Liver (tissue), 9 donors: ENCODE measurements around the gene SLC6A18. TPM values are rescaled to one million over a fixed set of nuclear protein-coding genes. Genes with fewer than 3 reads are reported as not detected.

Source experiments
- DNase-seq: peaks from one replicate; pipeline ENCODE4 v3.0.0-alpha.2; 2017; ENCODE audit warnings: low spot score
- H3K27ac ChIP-seq, 2 donors: one replicate each; pipeline ENCODE4 v1.7.0; 2013; ENCODE audit warnings: inconsistent platforms in 2 of 2, low read length in 2 of 2, control low read depth in 1 of 2, low read depth in 1 of 2, mild to moderate bottlenecking in 1 of 2
- H3K27me3 ChIP-seq, 4 donors: one replicate each; pipeline versions ENCODE4 v1.6.1 to v1.7.0; 2013; ENCODE audit warnings: low read length in 3 of 4, inconsistent platforms in 1 of 4, mild to moderate bottlenecking in 1 of 4, moderate library complexity in 1 of 4; ENCODE audit not compliant: control insufficient read depth in 4 of 4, insufficient read depth in 4 of 4
- H3K36me3 ChIP-seq, 4 donors: one replicate each; pipeline versions ENCODE4 v1.6.1 to v1.7.0; 2013; ENCODE audit warnings: low read length in 3 of 4, mild to moderate bottlenecking in 3 of 4, low read depth in 1 of 4, moderate library complexity in 1 of 4; ENCODE audit not compliant: control insufficient read depth in 4 of 4, insufficient read depth in 3 of 4
- H3K4me1 ChIP-seq, 4 donors: one replicate each; pipeline versions ENCODE4 v1.6.1 to v1.7.0; 2013; ENCODE audit warnings: low read length in 3 of 4, mild to moderate bottlenecking in 3 of 4, moderate library complexity in 1 of 4; ENCODE audit not compliant: control insufficient read depth in 4 of 4, insufficient read depth in 4 of 4
- H3K4me3 ChIP-seq, 3 donors: one replicate each; pipeline versions ENCODE4 v1.6.1 to v1.7.0; 2013; ENCODE audit warnings: low read length in 3 of 3, control low read depth in 1 of 3, low read depth in 1 of 3, mild to moderate bottlenecking in 1 of 3
- H3K9ac ChIP-seq, 2 donors: one replicate each; pipeline ENCODE4 v1.7.0; 2013; ENCODE audit warnings: low read length in 2 of 2, mild to moderate bottlenecking in 2 of 2, moderate library complexity in 2 of 2, control low read depth in 1 of 2, low read depth in 1 of 2
- H3K9me3 ChIP-seq, 4 donors: one replicate each; pipeline versions ENCODE4 v1.6.1 to v1.7.0; 2013; ENCODE audit warnings: low read length in 3 of 4; ENCODE audit not compliant: control insufficient read depth in 4 of 4
- EGR1 ChIP-seq, 2 donors: IDR thresholded peaks; 2 replicates each; pipeline ENCODE4 v1.6.1; 2016 to 2018; ENCODE audit warnings: antibody characterized with exemption in 2 of 2, low read depth in 2 of 2
- FOXA1 ChIP-seq: IDR thresholded peaks from 2 replicates; pipeline ENCODE4 v1.6.1; 2016; ENCODE audit warnings: antibody characterized with exemption
- FOXA2 ChIP-seq: IDR thresholded peaks from 2 replicates; pipeline ENCODE4 v1.6.1; 2016; ENCODE audit warnings: antibody characterized with exemption
- GABPA ChIP-seq, 2 donors: IDR thresholded peaks in 1 of 2; conservative IDR thresholded peaks in 1 of 2; 2 replicates each; pipeline ENCODE4 v1.6.1; 2016; ENCODE audit warnings: antibody characterized with exemption in 2 of 2, mild to moderate bottlenecking in 1 of 2, moderate library complexity in 1 of 2
- HNF4A ChIP-seq, 2 donors: conservative IDR thresholded peaks; 2 replicates each; pipeline ENCODE4 v1.6.1; 2016; ENCODE audit warnings: antibody characterized with exemption in 2 of 2, mild to moderate bottlenecking in 2 of 2
- HNF4G ChIP-seq: IDR thresholded peaks from 2 replicates; pipeline ENCODE4 v1.6.1; 2016; ENCODE audit warnings: antibody characterized with exemption
- JUND ChIP-seq, 2 donors: IDR thresholded peaks; 2 replicates each; pipeline ENCODE4 v1.6.1; 2016; ENCODE audit warnings: antibody characterized with exemption in 2 of 2
- NR2F2 ChIP-seq: IDR thresholded peaks from 2 replicates; pipeline ENCODE4 v1.6.1; 2016; ENCODE audit warnings: antibody characterized with exemption
- RAD21 ChIP-seq, 2 donors: IDR thresholded peaks; 2 replicates each; pipeline ENCODE4 v1.6.1; 2016; ENCODE audit warnings: antibody characterized with exemption in 2 of 2, mild to moderate bottlenecking in 2 of 2
- RXRA ChIP-seq, 2 donors: IDR thresholded peaks; 2 replicates each; pipeline ENCODE4 v1.6.1; 2017 to 2018; ENCODE audit warnings: antibody characterized with exemption in 2 of 2, mild to moderate bottlenecking in 1 of 2
- TAF1 ChIP-seq: conservative IDR thresholded peaks from 2 replicates; pipeline ENCODE4 v1.6.1; 2016; ENCODE audit warnings: antibody characterized with exemption, mild to moderate bottlenecking
- YY1 ChIP-seq: IDR thresholded peaks from 2 replicates; pipeline ENCODE4 v1.6.1; 2016; ENCODE audit warnings: antibody characterized with exemption, mild to moderate bottlenecking
- WGBS: extraction: QIAGEN DNeasy Blood & Tissue Kit; methylation state at CpG from one replicate; pipeline ENCODE4 v1.1.7; 2013; 5-methylcytosine and 5-hydroxymethylcytosine counted together
- polyA plus RNA-seq, 2 donors: library from polyadenylated mRNA; stranded (reverse) in 1 of 2; unstranded in 1 of 2; fragments of 200-250 nt in 1 of 2; fragments of >200 nt in 1 of 2; fragmentation: Nextera tagmentation in 1 of 2; extraction: Ambion mirVana in 1 of 2; gene quantifications; one replicate each; pipeline versions ENCODE4 v1.2.1 to v1.2.3, GENCODE V29; 2013 to 2015
- total RNA-seq, 2 donors: library from RNA; depleted of rRNA; stranded (reverse); fragments of >200 nt; gene quantifications; one replicate each; pipeline ENCODE4 v1.2.3, GENCODE V29; 2014
- TF ChIP-seq, protein P1 (sequence below): IDR thresholded peaks from 2 replicates; pipeline ENCODE4 v1.6.1; 2016; ENCODE audit warnings: antibody characterized with exemption, mild to moderate bottlenecking
- TF ChIP-seq, protein P2 (sequence below): IDR thresholded peaks from 2 replicates; pipeline ENCODE4 v1.6.1; 2016; ENCODE audit warnings: antibody characterized with exemption
- TF ChIP-seq, protein P3 (sequence below): IDR thresholded peaks from 2 replicates; pipeline ENCODE4 v1.6.1; 2016; ENCODE audit warnings: antibody characterized with exemption
- donor health status: healthy.
- donor health status: healthy.
- donor health status: healthy.
- donor health status: healthy.
- donor health status: healthy.

The SLC6A18 gene
- total and polyA plus RNA-seq, 4 donors, result not detected

DNA sequence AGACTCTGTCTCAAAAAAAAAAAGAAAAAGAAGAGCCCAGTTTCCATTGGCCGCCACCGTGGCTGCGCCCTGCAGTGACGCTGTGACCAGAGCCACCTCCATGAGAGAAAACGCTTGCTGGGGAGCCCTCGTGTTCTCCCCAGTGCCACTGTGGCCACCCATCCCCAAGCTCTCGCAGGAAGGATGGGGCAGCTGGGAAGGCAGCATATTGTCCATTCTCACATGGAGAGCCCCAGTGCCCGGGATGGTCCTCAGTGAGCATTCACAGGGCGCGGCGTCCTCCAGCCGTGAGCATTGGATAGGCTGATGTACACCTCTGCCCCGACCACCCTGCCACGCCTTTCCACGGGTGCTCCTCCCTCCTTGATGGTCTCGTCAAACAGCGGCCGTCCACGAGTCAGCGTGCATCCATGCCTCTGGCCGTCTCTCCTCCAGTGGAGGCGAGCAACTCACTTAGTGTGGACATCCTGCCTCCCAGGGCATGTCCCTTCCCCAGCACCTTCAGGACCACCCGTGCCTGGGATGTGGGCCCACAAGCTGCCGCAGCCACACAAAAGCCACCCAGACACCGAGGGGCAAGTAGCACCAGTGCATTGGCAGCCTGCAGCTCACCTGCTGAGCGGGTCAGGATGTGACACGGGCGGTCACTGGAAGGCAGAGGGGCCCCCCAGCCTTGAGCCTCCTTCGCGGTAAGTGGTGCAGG, 47.2 kb upstream of the SLC6A18 start:
- H3K4me3 ChIP-seq, result no peak overlapping the region
- no peaks in the 10 kb centered on the region for H3K9me3 ChIP-seq
- H3K27ac ChIP-seq, result no peak overlapping the region
- no peaks in the 10 kb centered on the region for H3K27me3 ChIP-seq
- H3K4me1 ChIP-seq, result peaks cover 12 to 21% (median 16%) of the 10 kb centered on the region in 4 donors
- TF ChIP-seq, protein P1, sequence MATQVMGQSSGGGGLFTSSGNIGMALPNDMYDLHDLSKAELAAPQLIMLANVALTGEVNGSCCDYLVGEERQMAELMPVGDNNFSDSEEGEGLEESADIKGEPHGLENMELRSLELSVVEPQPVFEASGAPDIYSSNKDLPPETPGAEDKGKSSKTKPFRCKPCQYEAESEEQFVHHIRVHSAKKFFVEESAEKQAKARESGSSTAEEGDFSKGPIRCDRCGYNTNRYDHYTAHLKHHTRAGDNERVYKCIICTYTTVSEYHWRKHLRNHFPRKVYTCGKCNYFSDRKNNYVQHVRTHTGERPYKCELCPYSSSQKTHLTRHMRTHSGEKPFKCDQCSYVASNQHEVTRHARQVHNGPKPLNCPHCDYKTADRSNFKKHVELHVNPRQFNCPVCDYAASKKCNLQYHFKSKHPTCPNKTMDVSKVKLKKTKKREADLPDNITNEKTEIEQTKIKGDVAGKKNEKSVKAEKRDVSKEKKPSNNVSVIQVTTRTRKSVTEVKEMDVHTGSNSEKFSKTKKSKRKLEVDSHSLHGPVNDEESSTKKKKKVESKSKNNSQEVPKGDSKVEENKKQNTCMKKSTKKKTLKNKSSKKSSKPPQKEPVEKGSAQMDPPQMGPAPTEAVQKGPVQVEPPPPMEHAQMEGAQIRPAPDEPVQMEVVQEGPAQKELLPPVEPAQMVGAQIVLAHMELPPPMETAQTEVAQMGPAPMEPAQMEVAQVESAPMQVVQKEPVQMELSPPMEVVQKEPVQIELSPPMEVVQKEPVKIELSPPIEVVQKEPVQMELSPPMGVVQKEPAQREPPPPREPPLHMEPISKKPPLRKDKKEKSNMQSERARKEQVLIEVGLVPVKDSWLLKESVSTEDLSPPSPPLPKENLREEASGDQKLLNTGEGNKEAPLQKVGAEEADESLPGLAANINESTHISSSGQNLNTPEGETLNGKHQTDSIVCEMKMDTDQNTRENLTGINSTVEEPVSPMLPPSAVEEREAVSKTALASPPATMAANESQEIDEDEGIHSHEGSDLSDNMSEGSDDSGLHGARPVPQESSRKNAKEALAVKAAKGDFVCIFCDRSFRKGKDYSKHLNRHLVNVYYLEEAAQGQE, result no peak
- no peak for TF ChIP-seq HNF4G
- TF ChIP-seq JUND (IDR thresholded peaks at IDR 0.05), result no peak
- TF ChIP-seq, protein P2, sequence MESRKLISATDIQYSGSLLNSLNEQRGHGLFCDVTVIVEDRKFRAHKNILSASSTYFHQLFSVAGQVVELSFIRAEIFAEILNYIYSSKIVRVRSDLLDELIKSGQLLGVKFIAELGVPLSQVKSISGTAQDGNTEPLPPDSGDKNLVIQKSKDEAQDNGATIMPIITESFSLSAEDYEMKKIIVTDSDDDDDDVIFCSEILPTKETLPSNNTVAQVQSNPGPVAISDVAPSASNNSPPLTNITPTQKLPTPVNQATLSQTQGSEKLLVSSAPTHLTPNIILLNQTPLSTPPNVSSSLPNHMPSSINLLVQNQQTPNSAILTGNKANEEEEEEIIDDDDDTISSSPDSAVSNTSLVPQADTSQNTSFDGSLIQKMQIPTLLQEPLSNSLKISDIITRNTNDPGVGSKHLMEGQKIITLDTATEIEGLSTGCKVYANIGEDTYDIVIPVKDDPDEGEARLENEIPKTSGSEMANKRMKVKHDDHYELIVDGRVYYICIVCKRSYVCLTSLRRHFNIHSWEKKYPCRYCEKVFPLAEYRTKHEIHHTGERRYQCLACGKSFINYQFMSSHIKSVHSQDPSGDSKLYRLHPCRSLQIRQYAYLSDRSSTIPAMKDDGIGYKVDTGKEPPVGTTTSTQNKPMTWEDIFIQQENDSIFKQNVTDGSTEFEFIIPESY, result no peak
- no peak for TF ChIP-seq NR2F2
- TF ChIP-seq YY1, result no peak
- TF ChIP-seq GABPA (IDR thresholded peaks at IDR 0.05 in 1 of 2, conservative IDR thresholded peaks at IDR 0.05 in 1 of 2), result no peak
- TF ChIP-seq RAD21 (IDR thresholded peaks at IDR 0.05), result no peak
- no peak for TF ChIP-seq FOXA1
- TF ChIP-seq EGR1 (IDR thresholded peaks at IDR 0.05; ENCODE audit: low read depth in 2 of 2), result no peak
- no peak for TF ChIP-seq FOXA2
- TF ChIP-seq RXRA (IDR thresholded peaks at IDR 0.05), result no peak
- TF ChIP-seq HNF4A (conservative IDR thresholded peaks at IDR 0.05), result no peak
- no peaks in the 10 kb centered on the region for H3K36me3 ChIP-seq
- DNase-seq, result no peak
- WGBS, result 85% methylated on average over 30 of the region's 30 CpGs
- H3K9ac ChIP-seq, result no peak overlapping the region

DNA sequence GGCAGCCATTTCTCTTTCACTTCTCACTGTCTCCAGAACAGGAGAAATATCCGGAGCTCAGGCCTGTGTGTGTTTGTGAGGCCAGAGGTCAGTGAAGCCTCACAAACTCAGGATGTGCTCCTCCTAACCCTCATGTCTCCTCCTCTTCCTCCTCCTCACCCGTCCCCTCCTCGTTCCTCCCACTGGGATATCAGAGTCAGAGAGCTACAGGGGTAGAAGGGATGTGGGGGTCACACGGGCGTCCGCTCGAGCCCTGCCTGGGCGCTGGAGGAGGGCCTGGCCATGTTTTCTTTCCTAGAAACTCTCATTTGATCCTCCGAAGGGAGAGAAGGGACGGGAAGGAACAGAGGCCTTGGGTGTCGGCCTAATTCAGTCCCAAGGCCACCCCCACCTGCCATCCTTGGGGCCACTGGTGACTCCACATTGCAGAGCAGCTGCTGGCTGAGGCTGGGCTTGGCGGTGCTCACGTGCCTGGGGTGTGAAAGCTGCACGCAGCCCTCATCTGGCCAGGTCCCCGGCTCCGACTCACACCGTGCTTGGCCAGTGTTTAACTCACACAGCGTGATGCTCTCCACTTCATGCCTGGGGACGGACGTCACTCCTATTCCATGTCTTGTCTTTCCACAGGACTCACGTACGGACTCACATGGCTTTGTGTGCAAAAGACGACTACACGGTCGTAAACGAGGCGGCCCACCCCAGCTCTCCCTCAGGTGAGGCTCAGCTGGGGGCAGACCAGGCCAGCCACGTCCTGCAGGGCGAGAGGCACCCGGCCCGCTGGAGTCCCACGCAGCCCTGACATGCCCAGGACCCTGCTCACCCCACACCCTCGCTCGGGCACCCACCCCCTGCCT, 46.4 kb upstream of the SLC6A18 start:
- no peak for DNase-seq
- Histone ChIP-seq H3K36me3 (no peaks in the 10 kb centered on the region), H3K9me3 (no peaks in the 10 kb centered on the region), H3K9ac (no peak overlapping the region), H3K4me1 (peaks cover 19 to 29% (median 23%) of the 10 kb centered on the region in 4 donors), H3K27me3 (no peaks in the 10 kb centered on the region), H3K4me3 (no peak overlapping the region), H3K27ac (no peak overlapping the region)
- 78% methylated on average over 34 of the region's 34 CpGs for WGBS
- TF ChIP-seq GABPA (IDR thresholded peaks at IDR 0.05 in 1 of 2, conservative IDR thresholded peaks at IDR 0.05 in 1 of 2) (no peak), TAF1 (no peak), RXRA (IDR thresholded peaks at IDR 0.05) (peak in 1 of 2 donors; percentile 24), RAD21 (IDR thresholded peaks at IDR 0.05) (no peak), HNF4A (conservative IDR thresholded peaks at IDR 0.05) (no peak), JUND (IDR thresholded peaks at IDR 0.05) (no peak), FOXA1 (no peak), HNF4G (no peak), YY1 (peak; percentile 42), NR2F2 (peak; percentile 96)
- TF ChIP-seq, protein P3, sequence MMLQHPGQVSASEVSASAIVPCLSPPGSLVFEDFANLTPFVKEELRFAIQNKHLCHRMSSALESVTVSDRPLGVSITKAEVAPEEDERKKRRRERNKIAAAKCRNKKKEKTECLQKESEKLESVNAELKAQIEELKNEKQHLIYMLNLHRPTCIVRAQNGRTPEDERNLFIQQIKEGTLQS, result no peak
